ENCODE measurements around the gene NPAS4.

Gene NPAS4

GRCh38 chr11:66418168-66418985 is 2.5 kb upstream of the NPAS4 start:
- peak; percentile 95 for ATAC-seq

GRCh38 chr11:66418986-66419308 is 1.9 kb upstream of the NPAS4 start:
- no peak for ATAC-seq
- TF ChIP-seq, protein P1, sequence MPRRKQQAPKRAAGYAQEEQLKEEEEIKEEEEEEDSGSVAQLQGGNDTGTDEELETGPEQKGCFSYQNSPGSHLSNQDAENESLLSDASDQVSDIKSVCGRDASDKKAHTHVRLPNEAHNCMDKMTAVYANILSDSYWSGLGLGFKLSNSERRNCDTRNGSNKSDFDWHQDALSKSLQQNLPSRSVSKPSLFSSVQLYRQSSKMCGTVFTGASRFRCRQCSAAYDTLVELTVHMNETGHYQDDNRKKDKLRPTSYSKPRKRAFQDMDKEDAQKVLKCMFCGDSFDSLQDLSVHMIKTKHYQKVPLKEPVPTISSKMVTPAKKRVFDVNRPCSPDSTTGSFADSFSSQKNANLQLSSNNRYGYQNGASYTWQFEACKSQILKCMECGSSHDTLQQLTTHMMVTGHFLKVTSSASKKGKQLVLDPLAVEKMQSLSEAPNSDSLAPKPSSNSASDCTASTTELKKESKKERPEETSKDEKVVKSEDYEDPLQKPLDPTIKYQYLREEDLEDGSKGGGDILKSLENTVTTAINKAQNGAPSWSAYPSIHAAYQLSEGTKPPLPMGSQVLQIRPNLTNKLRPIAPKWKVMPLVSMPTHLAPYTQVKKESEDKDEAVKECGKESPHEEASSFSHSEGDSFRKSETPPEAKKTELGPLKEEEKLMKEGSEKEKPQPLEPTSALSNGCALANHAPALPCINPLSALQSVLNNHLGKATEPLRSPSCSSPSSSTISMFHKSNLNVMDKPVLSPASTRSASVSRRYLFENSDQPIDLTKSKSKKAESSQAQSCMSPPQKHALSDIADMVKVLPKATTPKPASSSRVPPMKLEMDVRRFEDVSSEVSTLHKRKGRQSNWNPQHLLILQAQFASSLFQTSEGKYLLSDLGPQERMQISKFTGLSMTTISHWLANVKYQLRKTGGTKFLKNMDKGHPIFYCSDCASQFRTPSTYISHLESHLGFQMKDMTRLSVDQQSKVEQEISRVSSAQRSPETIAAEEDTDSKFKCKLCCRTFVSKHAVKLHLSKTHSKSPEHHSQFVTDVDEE (CRISPR knock-in tag; IDR thresholded peaks at IDR 0.05): no peak
- TF ChIP-seq ZFP3 (CRISPR knock-in tag; IDR thresholded peaks at IDR 0.05) (no peak), TOX (CRISPR knock-in tag; IDR thresholded peaks at IDR 0.05; ENCODE audit: borderline replicate concordance) (no peak), GLIS3 (CRISPR knock-in tag; IDR thresholded peaks at IDR 0.05) (no peak)

More at GRCh38 chr11:66418168-66418985, 2.5 kb upstream of the NPAS4 start:
- no peak for TF ChIP-seq TCF4 (CRISPR knock-in tag; IDR thresholded peaks at IDR 0.05; ENCODE audit: borderline replicate concordance)
- no peak for TF ChIP-seq ZC3H10 (CRISPR knock-in tag; IDR thresholded peaks at IDR 0.05)
- peak; percentile 54; the same call in 1 of the 2 replicates for TF ChIP-seq SNAI2 (CRISPR knock-in tag; IDR thresholded peaks at IDR 0.05)

DNA sequence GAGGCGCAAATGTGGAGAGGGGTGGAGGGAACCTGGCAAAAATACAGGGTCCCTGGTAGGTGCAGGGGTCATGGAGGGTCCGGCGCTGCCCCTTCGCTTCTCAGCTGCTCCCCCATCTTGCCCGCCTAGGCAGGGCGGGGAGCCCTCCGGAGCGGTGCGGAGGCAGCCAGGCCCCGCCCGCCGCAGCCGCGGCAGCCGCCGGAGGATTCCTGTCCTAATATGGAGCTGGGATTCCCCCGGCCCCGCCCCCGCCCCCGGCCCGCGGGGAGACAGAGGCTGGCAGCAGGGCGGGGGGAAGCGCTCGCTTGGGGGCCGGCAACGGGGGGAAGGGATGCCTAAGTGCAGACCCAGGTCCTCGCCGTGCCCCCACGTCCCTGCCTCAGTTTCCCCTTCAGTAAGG is 1.0 kb upstream of the NPAS4 start:
- ATAC-seq: no peak
- TF ChIP-seq CSRNP3 (CRISPR knock-in tag; IDR thresholded peaks at IDR 0.05) (no peak), ISL1 (CRISPR knock-in tag; IDR thresholded peaks at IDR 0.05) (no peak), ESRRG (CRISPR knock-in tag; IDR thresholded peaks at IDR 0.05) (no peak), ZFP30 (CRISPR knock-in tag; IDR thresholded peaks at IDR 0.05) (no peak), BACH2 (CRISPR knock-in tag; IDR thresholded peaks at IDR 0.05; ENCODE audit: borderline replicate concordance) (no peak), GLIS3 (CRISPR knock-in tag; IDR thresholded peaks at IDR 0.05) (no peak), ZNF8 (CRISPR knock-in tag; IDR thresholded peaks at IDR 0.05) (no peak), PATZ1 (CRISPR knock-in tag; IDR thresholded peaks at IDR 0.05; ENCODE audit: borderline replicate concordance) (no peak)
- TF ChIP-seq, protein P2, sequence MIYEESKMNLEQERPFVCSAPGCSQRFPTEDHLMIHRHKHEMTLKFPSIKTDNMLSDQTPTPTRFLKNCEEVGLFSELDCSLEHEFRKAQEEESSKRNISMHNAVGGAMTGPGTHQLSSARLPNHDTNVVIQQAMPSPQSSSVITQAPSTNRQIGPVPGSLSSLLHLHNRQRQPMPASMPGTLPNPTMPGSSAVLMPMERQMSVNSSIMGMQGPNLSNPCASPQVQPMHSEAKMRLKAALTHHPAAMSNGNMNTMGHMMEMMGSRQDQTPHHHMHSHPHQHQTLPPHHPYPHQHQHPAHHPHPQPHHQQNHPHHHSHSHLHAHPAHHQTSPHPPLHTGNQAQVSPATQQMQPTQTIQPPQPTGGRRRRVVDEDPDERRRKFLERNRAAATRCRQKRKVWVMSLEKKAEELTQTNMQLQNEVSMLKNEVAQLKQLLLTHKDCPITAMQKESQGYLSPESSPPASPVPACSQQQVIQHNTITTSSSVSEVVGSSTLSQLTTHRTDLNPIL (CRISPR knock-in tag; IDR thresholded peaks at IDR 0.05; ENCODE audit: low read depth): no peak

DNA sequence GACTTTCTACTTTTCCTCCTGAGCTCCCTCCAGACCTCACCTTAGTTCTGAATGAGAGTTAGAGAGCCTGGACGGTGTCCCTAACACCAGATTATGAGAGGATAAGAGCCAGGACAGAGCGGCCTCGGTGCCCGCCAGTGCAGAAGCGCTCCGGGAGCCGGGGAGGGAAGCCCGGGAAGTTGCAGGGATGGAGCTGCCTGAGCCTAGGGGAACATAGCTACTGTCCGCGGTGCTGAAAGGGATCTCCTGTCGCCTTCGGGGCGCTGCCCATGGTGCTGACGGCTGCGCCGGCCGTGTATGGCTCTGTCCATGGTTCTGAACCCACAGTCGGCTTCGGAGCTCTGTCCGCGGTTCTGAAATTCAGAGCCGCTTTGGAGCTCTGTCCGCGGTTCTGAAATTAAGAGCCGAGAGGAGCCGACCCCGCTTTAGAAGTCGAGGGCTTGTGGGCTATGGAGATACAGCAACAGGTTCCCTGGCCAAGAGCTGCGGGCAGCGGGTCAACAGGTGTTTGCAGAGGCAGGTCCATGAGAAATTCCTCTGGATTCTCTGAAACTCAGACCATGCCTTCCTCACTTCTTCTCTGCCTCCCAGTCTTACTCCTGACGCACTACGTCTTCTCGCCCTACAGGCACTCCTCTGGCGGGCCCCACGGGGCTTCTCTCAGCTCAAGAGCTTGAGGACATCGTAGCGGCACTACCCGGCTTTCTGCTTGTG is 814 bp downstream of the NPAS4 start:
- peak; percentile 63 for ATAC-seq
- TF ChIP-seq, protein P3, sequence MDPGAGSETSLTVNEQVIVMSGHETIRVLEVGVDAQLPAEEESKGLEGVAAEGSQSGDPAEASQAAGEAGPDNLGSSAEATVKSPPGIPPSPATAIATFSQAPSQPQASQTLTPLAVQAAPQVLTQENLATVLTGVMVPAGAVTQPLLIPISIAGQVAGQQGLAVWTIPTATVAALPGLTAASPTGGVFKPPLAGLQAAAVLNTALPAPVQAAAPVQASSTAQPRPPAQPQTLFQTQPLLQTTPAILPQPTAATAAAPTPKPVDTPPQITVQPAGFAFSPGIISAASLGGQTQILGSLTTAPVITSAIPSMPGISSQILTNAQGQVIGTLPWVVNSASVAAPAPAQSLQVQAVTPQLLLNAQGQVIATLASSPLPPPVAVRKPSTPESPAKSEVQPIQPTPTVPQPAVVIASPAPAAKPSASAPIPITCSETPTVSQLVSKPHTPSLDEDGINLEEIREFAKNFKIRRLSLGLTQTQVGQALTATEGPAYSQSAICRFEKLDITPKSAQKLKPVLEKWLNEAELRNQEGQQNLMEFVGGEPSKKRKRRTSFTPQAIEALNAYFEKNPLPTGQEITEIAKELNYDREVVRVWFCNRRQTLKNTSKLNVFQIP (CRISPR knock-in tag; IDR thresholded peaks at IDR 0.05; ENCODE audit: borderline replicate concordance, low read depth): peak; percentile 99
- TF ChIP-seq ZNF8 (CRISPR knock-in tag; IDR thresholded peaks at IDR 0.05) (peak; percentile 90), RARB (CRISPR knock-in tag; IDR thresholded peaks at IDR 0.05) (peak; percentile 98), BACH2 (CRISPR knock-in tag; IDR thresholded peaks at IDR 0.05; ENCODE audit: borderline replicate concordance) (peak; percentile 98), OSR1 (CRISPR knock-in tag; IDR thresholded peaks at IDR 0.05) (peak; percentile 99), TCF4 (CRISPR knock-in tag; IDR thresholded peaks at IDR 0.05; ENCODE audit: borderline replicate concordance) (peak; percentile 59), ISL1 (CRISPR knock-in tag; IDR thresholded peaks at IDR 0.05) (peak; percentile 96), ZNF70 (CRISPR knock-in tag; IDR thresholded peaks at IDR 0.05) (peak; percentile 84), ESRRG (CRISPR knock-in tag; IDR thresholded peaks at IDR 0.05) (peak; percentile 98), SNAI2 (CRISPR knock-in tag; IDR thresholded peaks at IDR 0.05) (peak; percentile 100), GLIS3 (CRISPR knock-in tag; IDR thresholded peaks at IDR 0.05) (peak; percentile 99), PATZ1 (CRISPR knock-in tag; IDR thresholded peaks at IDR 0.05; ENCODE audit: borderline replicate concordance) (peak; percentile 96), ZFP30 (CRISPR knock-in tag; IDR thresholded peaks at IDR 0.05) (peak; percentile 89)
- TF ChIP-seq, protein P1 (CRISPR knock-in tag; IDR thresholded peaks at IDR 0.05): peak; percentile 100

All from SK-N-SH treated with all-trans-retinoic acid at 6 μM for 48 hours (cell line).